ENCODE data around the gene SRPK1.
A peak's percentile ranks its signal among the peaks of the same experiment; 100 is the strongest.

The SRPK1 gene

GRCh38 chr6:35823601-35824000, 97.3 kb downstream of the SRPK1 start:
- Histone ChIP-seq H3K27ac (ENCODE audit: low read depth, low read length) (no peak overlapping the region), H2BK5ac (ENCODE audit: low read depth, low read length, poor library complexity) (no peak overlapping the region), H2AFZ (ENCODE audit: insufficient read depth, low read length, poor library complexity) (no peak overlapping the region), H2AK5ac (ENCODE audit: low read length) (no peak overlapping the region), H4K12ac (ENCODE audit: low read depth, low read length) (no peak overlapping the region), H3K36me3 (ENCODE audit: control insufficient read depth in 1 of 2, insufficient read depth in 2 of 2, low read length in 2 of 2) (no peaks in the 10 kb centered on the region), H2BK120ac (ENCODE audit: insufficient read depth, low read length, poor library complexity) (no peak overlapping the region), H3K9ac (ENCODE audit: low read length) (no peak overlapping the region), H3K23ac (ENCODE audit: low read length) (no peak overlapping the region), H3K4me1 (ENCODE audit: control insufficient read depth in 1 of 2, insufficient read depth in 2 of 2, low read length in 2 of 2) (no peaks in the 10 kb centered on the region), H3K79me2 (ENCODE audit: control insufficient read depth, insufficient read depth, low read length, poor library complexity) (no peaks in the 10 kb centered on the region), H4K91ac (ENCODE audit: low read depth, low read length) (no peak overlapping the region), H4K8ac (ENCODE audit: low read depth, low read length) (no peak overlapping the region), H3K14ac (ENCODE audit: low read length) (no peak overlapping the region), H2BK12ac (ENCODE audit: low read length) (no peak overlapping the region), H3K4me2 (ENCODE audit: low read length) (no peak overlapping the region), H3K9me3 (ENCODE audit: insufficient read depth, low read depth, low read length) (no peaks in the 10 kb centered on the region), H3K79me1 (ENCODE audit: low read length) (no peaks in the 10 kb centered on the region), H3K4ac (ENCODE audit: low read depth, low read length) (no peak overlapping the region), H3K18ac (ENCODE audit: low read length) (no peak overlapping the region), H3K27me3 (ENCODE audit: insufficient read depth, low read length) (no peaks in the 10 kb centered on the region), H3K4me3 (ENCODE audit: low read depth, low read length) (no peak overlapping the region)
- no CpG with 5 or more reads among the region's 2 CpGs for WGBS (ENCODE audit: extremely low coverage, insufficient coverage, insufficient read length)
- no peak for DNase-seq

GRCh38 chr6:35817515-35817914, 103.4 kb downstream of the SRPK1 start:
- Histone ChIP-seq H3K9ac (ENCODE audit: low read length) (no peak overlapping the region), H3K4me3 (ENCODE audit: low read depth, low read length) (no peak overlapping the region), H3K79me1 (ENCODE audit: low read length) (no peaks in the 10 kb centered on the region), H2BK120ac (ENCODE audit: insufficient read depth, low read length, poor library complexity) (no peak overlapping the region), H3K4me2 (ENCODE audit: low read length) (no peak overlapping the region), H3K79me2 (ENCODE audit: control insufficient read depth, insufficient read depth, low read length, poor library complexity) (no peaks in the 10 kb centered on the region), H3K9me3 (ENCODE audit: insufficient read depth, low read depth, low read length) (no peaks in the 10 kb centered on the region), H3K36me3 (ENCODE audit: control insufficient read depth in 1 of 2, insufficient read depth in 2 of 2, low read length in 2 of 2) (no peaks in the 10 kb centered on the region), H4K91ac (ENCODE audit: low read depth, low read length) (no peak overlapping the region), H2AK5ac (ENCODE audit: low read length) (no peak overlapping the region), H2BK12ac (ENCODE audit: low read length) (no peak overlapping the region), H3K27me3 (ENCODE audit: insufficient read depth, low read length) (no peaks in the 10 kb centered on the region), H4K12ac (ENCODE audit: low read depth, low read length) (no peak overlapping the region), H3K4me1 (ENCODE audit: control insufficient read depth in 1 of 2, insufficient read depth in 2 of 2, low read length in 2 of 2) (no peaks in the 10 kb centered on the region), H4K8ac (ENCODE audit: low read depth, low read length) (no peak overlapping the region), H2AFZ (ENCODE audit: insufficient read depth, low read length, poor library complexity) (no peak overlapping the region), H3K27ac (ENCODE audit: low read depth, low read length) (no peak overlapping the region), H3K14ac (ENCODE audit: low read length) (no peak overlapping the region), H3K18ac (ENCODE audit: low read length) (no peak overlapping the region), H2BK5ac (ENCODE audit: low read depth, low read length, poor library complexity) (no peak overlapping the region), H3K23ac (ENCODE audit: low read length) (no peak overlapping the region), H3K4ac (ENCODE audit: low read depth, low read length) (no peak overlapping the region)
- DNase-seq, result no peak

DNA sequence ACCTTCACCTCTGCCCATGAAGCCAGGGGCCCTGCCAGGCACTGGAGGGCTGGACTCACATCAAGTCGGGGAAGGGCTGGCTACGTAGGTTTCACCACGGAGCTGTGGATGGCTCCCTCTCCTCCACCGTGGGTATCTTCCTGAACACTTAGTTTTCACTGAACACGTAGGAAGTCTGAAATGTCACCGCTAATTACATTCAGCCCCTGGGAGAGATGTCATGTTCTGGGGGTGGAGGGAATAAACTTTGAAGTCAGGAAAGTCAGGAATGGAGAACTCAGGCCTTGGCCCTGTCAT, 109.3 kb downstream of the SRPK1 start:
- Histone ChIP-seq H3K36me3 (ENCODE audit: control insufficient read depth in 1 of 2, insufficient read depth in 2 of 2, low read length in 2 of 2) (no peaks in the 10 kb centered on the region), H4K91ac (ENCODE audit: low read depth, low read length) (no peak overlapping the region), H2AK5ac (ENCODE audit: low read length) (no peak overlapping the region), H4K8ac (ENCODE audit: low read depth, low read length) (no peak overlapping the region), H3K79me1 (ENCODE audit: low read length) (no peaks in the 10 kb centered on the region), H3K9ac (ENCODE audit: low read length) (no peak overlapping the region), H3K79me2 (ENCODE audit: control insufficient read depth, insufficient read depth, low read length, poor library complexity) (no peaks in the 10 kb centered on the region), H2BK120ac (ENCODE audit: insufficient read depth, low read length, poor library complexity) (no peak overlapping the region), H3K27ac (ENCODE audit: low read depth, low read length) (no peak overlapping the region), H3K27me3 (ENCODE audit: insufficient read depth, low read length) (no peaks in the 10 kb centered on the region), H2BK12ac (ENCODE audit: low read length) (no peak overlapping the region), H3K4me3 (ENCODE audit: low read depth, low read length) (no peak overlapping the region), H3K4me1 (ENCODE audit: control insufficient read depth in 1 of 2, insufficient read depth in 2 of 2, low read length in 2 of 2) (no peaks in the 10 kb centered on the region), H3K4me2 (ENCODE audit: low read length) (no peak overlapping the region), H3K9me3 (ENCODE audit: insufficient read depth, low read depth, low read length) (no peaks in the 10 kb centered on the region), H2BK5ac (ENCODE audit: low read depth, low read length, poor library complexity) (no peak overlapping the region), H3K18ac (ENCODE audit: low read length) (no peak overlapping the region), H3K14ac (ENCODE audit: low read length) (no peak overlapping the region), H3K4ac (ENCODE audit: low read depth, low read length) (no peak overlapping the region), H2AFZ (ENCODE audit: insufficient read depth, low read length, poor library complexity) (no peak overlapping the region), H4K12ac (ENCODE audit: low read depth, low read length) (no peak overlapping the region), H3K23ac (ENCODE audit: low read length) (no peak overlapping the region)
- no peak for DNase-seq
- no CpG with 5 or more reads among the region's 6 CpGs for WGBS (ENCODE audit: extremely low coverage, insufficient coverage, insufficient read length)

DNA sequence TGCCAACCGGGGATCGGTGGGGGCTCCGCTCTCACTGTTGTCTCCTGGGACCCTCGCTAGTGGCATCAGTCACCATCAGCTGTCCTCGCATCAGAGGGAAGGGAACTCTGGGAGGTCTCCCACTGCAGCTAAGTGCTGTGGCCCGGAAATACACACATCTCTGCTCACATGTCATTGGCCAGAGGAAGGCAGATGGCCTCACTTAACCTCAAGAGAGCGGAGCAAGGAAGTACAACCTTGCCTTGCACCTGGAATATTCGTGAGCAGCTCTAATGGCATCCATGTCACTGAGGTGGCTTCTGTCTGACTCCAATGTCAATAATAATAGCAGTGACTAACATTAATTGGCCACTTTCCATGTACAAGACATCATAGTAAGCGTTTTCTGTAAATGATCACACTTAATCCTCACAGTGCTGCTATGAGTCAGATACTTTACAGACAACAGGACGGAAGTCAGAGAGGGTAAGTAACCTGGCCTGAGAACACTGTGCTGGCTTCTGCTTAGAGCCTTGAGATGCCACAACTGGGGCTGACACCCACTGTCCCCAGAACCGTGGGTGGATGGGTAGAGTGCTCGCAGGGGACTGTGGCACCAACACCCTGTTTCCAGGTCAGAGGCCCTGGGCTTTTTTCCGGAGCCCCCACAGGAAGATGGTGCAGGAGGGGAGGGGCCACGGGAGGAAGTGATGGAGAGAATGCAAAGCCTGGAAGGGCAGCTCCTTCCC, 109.8 kb downstream of the SRPK1 start:
- peak in 1 of 2 donors; percentile 21 for DNase-seq
- no CpG with 5 or more reads among the region's 14 CpGs for WGBS (ENCODE audit: extremely low coverage, insufficient coverage, insufficient read length)

More for the DNA sequence above, 109.8 kb downstream of the SRPK1 start:
- no peak overlapping the region for H4K91ac ChIP-seq (ENCODE audit: low read depth, low read length)
- H2AFZ ChIP-seq (ENCODE audit: insufficient read depth, low read length, poor library complexity), result no peak overlapping the region
- H3K79me2 ChIP-seq (ENCODE audit: control insufficient read depth, insufficient read depth, low read length, poor library complexity), result no peaks in the 10 kb centered on the region
- H3K9ac ChIP-seq (ENCODE audit: low read length), result no peak overlapping the region
- no peaks in the 10 kb centered on the region for H3K79me1 ChIP-seq (ENCODE audit: low read length)
- H3K27me3 ChIP-seq (ENCODE audit: insufficient read depth, low read length), result no peaks in the 10 kb centered on the region
- H2AK5ac ChIP-seq (ENCODE audit: low read length), result no peak overlapping the region
- no peak overlapping the region for H4K12ac ChIP-seq (ENCODE audit: low read depth, low read length)
- H3K4me2 ChIP-seq (ENCODE audit: low read length), result no peak overlapping the region
- no peak overlapping the region for H3K23ac ChIP-seq (ENCODE audit: low read length)
- H3K36me3 ChIP-seq (ENCODE audit: control insufficient read depth in 1 of 2, insufficient read depth in 2 of 2, low read length in 2 of 2), result no peaks in the 10 kb centered on the region
- no peak overlapping the region for H2BK12ac ChIP-seq (ENCODE audit: low read length)
- no peaks in the 10 kb centered on the region for H3K4me1 ChIP-seq (ENCODE audit: control insufficient read depth in 1 of 2, insufficient read depth in 2 of 2, low read length in 2 of 2)
- H2BK5ac ChIP-seq (ENCODE audit: low read depth, low read length, poor library complexity), result no peak overlapping the region
- H4K8ac ChIP-seq (ENCODE audit: low read depth, low read length), result no peak overlapping the region
- H3K9me3 ChIP-seq (ENCODE audit: insufficient read depth, low read depth, low read length), result no peaks in the 10 kb centered on the region
- H3K14ac ChIP-seq (ENCODE audit: low read length), result no peak overlapping the region
- H2BK120ac ChIP-seq (ENCODE audit: insufficient read depth, low read length, poor library complexity), result no peak overlapping the region
- H3K27ac ChIP-seq (ENCODE audit: low read depth, low read length), result no peak overlapping the region
- H3K4ac ChIP-seq (ENCODE audit: low read depth, low read length), result no peak overlapping the region
- no peak overlapping the region for H3K18ac ChIP-seq (ENCODE audit: low read length)
- no peak overlapping the region for H3K4me3 ChIP-seq (ENCODE audit: low read depth, low read length)

Data from trophoblast cell (in vitro differentiated cells and primary cell).